Stimulated activated CD4-positive, alpha-beta T cell treated with anti-CD3 and anti-CD28 coated beads, TNF-alpha, amount 100 ng/mL, for 4 hours (primary cell): ENCODE results near the gene DENND4B.
A peak's percentile ranks its signal among the peaks of the same experiment; 100 is the strongest.

Experiments used
- DNase-seq, 3 experiments: peaks; one replicate each; pipeline ENCODE4 v3.0.0-alpha.2; 2020; ENCODE audit warnings: low read depth in 3 of 3

The DENND4B gene

GRCh38 chr1:153973071-153973470 is 26.6 kb upstream of the DENND4B start:
- DNase-seq = no peak

GRCh38 chr1:153970346-153970745 is 23.8 kb upstream of the DENND4B start:
- no peak for DNase-seq

DNA sequence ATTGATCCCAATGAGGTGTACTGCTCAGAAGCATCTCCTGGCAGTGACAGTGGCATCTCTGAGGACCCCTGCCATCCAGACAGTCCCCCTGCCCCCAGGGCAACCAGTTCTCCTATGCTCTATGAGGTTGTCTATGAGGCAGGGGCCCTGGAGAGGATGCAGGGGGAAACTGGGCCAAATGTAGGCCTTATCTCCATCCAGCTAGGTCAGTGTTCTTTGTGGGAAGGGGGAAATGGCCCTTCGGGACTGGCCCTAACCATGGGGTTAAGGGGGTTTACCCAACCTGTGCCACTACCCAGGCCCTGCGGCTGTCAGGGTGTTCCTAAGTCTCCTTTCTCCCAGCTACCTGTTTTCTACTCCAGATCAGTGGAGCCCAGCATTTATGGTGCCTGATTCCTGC is 22.5 kb upstream of the DENND4B start:
- no peak for DNase-seq

- DNase-seq = no peak
Measured at GRCh38 chr1:153968408-153968807, 21.9 kb upstream of the DENND4B start.

- no peak for DNase-seq
Measured at GRCh38 chr1:153968000-153968363, 21.5 kb upstream of the DENND4B start.

DNA sequence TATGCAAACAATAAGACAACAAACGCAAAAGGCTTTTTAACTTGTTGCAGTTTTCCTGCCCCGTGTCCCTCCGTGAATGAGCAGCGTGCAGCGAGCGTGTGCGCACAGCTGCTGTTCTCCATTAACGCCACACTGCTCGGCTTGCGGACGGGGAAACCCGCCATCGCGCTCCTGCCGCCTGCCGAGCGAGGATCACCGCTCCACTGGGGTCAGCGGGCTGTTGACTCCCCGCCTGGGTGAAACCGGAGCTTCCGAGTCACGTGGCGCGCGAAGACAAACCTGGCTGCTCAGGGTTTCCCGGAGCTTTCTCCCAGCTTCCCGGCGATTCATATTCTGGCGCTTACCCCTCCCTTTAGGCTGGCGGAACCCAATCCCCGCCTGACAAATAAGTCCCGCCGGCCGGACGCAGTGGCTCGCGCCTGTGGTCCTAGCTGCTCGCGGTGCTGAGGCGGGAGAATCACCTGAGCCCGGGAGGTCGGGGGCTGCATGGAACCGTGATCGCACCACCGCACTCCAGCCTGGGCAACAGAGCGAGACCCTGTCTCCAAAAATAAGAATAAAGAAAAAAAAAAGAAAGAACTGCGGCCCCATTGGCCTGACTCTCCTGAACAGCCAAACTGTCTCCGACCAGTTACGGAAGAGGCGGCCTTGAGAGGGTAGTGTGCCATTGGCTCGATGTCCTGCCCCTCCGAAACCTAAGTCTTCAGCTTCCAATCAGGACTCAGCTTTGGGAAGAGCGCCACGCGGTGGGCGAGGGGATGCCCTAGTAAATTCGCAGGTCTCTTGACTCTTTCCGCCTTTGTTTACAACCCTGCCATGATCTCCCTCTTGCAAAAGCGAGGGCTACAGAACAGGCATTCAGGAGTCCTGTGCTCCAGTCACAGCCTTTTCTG is 20.8 kb upstream of the DENND4B start, which contains the start of gene CREB3L4:
CREB3L4 (plus strand) TSS at position 796 of the 893 bp plus-strand sequence. CDS start 624 bp downstream, outside the sequence.
- peak; percentile 50 to 61 (median 60) for DNase-seq

GRCh38 chr1:153963850-153964331 is 17.4 kb upstream of the DENND4B start:
- no peak for DNase-seq

- peak; percentile 88 to 90 (median 89) for DNase-seq
Measured at GRCh38 chr1:153963030-153963849, 16.7 kb upstream of the DENND4B start, which contains the start of gene SLC39A1. TSS of gene SLC39A1 (minus strand) at chr1:153963537. CDS start at chr1:153962715, 822 bp downstream.

- no peak for DNase-seq
Measured at GRCh38 chr1:153962088-153963029, 15.8 kb upstream of the DENND4B start.

- no peak for DNase-seq
Measured at GRCh38 chr1:153961421-153961820, 14.9 kb upstream of the DENND4B start.

- DNase-seq = no peak
Measured at GRCh38 chr1:153960206-153960605, 13.7 kb upstream of the DENND4B start.

DNA sequence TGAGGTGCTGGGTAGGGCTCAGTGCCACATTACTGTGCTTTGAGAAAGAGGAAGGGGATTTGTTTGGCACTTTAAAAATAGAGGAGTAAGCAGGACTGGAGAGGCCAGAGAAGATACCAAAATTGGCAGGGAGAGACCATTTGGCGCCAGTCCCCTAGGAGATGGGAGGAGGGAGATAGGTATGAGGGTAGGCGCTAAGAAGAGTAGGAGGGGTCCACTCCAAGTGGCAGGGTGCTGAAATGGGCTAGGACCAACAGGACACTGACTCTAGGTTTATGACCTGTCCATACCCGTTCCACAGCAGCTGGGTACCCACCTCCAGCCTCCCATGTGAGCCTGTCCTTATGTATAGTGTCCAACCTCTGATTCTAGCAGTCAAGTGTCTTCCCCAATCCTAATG is 12.9 kb upstream of the DENND4B start:
- no peak for DNase-seq

DNA sequence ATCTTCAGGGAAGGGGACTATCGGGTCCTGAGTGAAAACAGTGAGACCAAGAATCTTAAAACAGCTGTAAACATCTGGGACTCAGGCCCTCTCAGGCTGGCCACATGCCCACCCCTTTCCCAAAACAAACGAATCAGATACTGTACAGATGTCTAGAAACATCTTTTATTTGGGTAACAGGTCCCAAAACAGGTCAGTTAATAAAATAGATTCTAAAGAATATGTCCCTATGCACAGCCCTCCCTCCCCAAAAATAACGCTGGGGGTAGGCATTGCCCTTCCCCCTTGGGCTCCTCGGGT is 12.4 kb upstream of the DENND4B start:
- DNase-seq = no peak

DNA sequence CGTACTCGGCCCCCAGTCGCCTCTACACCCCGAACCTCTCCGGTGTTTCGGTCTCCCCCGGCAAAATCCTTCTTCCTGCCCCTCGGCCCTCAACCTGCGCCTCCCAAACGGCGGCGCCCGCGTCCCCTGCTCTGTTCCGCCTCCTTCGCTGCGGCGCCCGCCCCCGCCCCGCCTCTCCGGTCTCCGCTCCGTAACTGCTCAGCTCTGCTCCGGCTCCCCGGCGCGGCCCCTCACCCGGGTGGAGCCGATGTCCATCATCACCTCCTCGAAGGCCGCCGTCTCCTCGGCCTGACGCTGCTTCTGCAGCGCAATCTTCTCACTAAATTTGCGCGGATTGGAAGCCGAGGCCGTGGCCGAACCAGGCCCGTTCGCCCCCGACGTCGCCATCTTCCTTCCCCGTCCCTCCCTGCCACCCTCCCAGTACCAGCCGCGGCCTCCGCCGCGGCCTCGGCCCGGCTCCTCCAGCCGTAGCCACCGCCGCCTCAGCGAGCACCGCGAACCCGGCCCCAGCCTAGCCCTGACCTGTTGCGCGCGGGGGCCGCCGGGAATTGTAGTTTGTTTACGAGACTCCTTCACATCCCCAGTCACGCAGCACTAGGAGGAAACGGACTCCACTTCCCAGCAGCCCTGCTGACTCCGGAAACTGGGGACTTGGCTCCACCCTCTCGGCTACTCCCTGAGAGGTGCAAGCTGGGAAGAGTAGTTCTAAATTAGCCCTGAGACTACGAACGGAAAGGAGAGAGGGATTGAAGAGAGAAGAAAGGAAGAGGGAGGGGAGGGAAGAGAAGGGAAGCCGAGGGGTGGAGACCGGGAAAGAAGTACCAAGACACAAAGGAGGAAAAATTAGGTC is 11.8 kb upstream of the DENND4B start, which contains the start of gene CRTC2:
CRTC2 (minus strand) TSS at position 502 of the 850 bp plus-strand sequence; CDS start at position 387, 115 bp downstream.
- DNase-seq = peak; percentile 94 to 95 (median 94)

DNA sequence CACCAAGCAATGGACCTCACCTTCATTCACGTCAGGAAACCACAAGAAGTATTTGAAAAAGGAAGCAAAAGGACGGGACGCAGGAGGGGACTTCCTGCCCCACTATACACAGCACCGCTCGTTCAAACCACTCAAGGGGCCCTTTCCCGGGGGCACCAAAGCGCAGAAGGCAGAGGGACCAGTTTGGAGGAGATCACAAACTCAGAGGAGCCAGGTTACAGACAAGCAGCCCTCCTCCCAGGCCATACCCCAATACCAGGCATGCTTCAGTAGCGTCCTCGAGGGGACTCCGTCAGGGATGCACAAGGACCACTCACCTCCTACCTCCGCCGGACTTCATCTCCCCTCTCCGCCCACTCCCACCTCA is 11.2 kb upstream of the DENND4B start:
- no peak for DNase-seq

DNA sequence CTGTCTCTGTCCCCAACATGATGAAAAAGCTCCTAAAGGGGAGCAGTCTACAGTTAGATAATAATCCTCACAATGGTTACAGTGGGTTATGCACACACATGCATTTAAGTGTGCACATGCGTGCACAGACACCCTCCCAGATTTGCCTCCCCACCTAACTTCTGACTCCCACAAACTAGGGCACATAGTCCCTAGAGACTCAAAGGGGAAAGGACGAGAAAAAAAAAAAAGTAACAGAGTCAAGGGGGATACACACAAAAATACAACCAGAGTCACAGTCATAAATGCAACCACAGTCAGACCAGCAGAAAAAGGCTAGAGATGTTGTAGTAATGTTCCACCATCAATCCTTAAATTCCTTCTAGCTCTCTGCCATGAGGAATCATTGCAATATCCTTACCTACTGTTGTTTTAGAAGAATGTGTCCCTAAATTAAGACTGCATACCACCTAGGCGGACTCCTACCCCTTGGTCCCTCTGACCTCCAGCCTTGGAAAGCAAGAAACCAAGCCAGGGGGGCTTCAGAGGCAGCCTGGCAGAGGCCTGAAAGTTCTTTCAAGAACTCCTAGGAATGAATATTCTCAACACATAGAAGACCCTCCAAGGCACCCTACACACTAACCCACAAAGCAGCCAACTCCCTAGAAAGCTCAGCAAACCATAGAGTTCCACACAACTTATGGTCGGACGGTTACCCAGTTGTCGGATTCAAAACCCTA is 10.6 kb upstream of the DENND4B start:
- no peak for DNase-seq

DNA sequence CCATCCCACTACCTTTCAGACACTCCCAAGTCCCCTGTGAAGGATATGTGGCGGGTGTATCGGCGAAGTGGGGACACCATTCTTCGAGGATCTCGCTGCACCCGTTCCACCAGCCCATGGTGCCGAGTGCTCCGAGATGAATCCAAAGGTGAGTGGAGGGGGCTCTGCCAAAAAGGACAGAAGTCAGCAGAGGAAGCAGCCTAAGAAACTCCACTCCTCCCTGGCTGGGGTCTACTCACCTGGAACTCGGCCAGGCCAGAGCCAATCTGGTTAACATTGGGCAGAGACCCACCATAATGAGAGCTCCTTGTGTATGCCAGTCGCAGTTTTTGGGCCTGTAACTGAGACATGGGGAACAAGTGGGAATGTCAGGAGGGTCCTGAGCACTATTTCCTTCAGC is 8.3 kb upstream of the DENND4B start:
- no peak for DNase-seq

GRCh38 chr1:153953859-153954365 is 7.4 kb upstream of the DENND4B start:
- no peak for DNase-seq

- no peak for DNase-seq
Measured at GRCh38 chr1:153951801-153952200, 5.3 kb upstream of the DENND4B start.

- no peak for DNase-seq
Measured at GRCh38 chr1:153951183-153951582, 4.7 kb upstream of the DENND4B start.
